Transverse colon (tissue), 4 donors: Measurements from ENCODE around the gene NRAS. TPM values are rescaled to one million over a fixed set of nuclear protein-coding genes. Genes with fewer than 3 reads are reported as not detected.

ENCODE experiments used
- DNase-seq: peaks from one replicate; pipeline ENCODE4 v3.0.0-alpha.2; 2019
- H3K27ac ChIP-seq, 4 donors: fragments of 200-600 bp; sonication (generic); 2 replicates each; pipeline ENCODE4 v1.5.1; 2016 to 2018; ENCODE audit warnings: inconsistent platforms in 4 of 4
- H3K27me3 ChIP-seq: fragments of 200-600 bp; sonication (generic); 2 replicates; pipeline ENCODE4 v1.5.1; 2017; ENCODE audit warnings: inconsistent platforms
- H3K36me3 ChIP-seq, 4 donors: fragments of 200-600 bp; sonication (generic); 2 replicates each; pipeline ENCODE4 v1.5.1; 2017 to 2019; ENCODE audit warnings: inconsistent platforms in 4 of 4
- H3K4me1 ChIP-seq, 4 donors: fragments of 200-600 bp; sonication (generic); 2 replicates each; pipeline ENCODE4 v1.5.1; 2017 to 2020; ENCODE audit warnings: inconsistent platforms in 4 of 4
- H3K4me3 ChIP-seq, 4 donors: fragments of 200-600 bp; sonication (generic); 1 replicate in 1 of 4; 2 replicates in 3 of 4; pipeline versions ENCODE4 v1.5.1 to v1.6.1; 2017 to 2019; ENCODE audit warnings: inconsistent platforms in 4 of 4
- H3K9me3 ChIP-seq, 2 donors: fragments of 200-600 bp; sonication (generic); 2 replicates each; pipeline ENCODE4 v1.5.1; 2017 to 2019; ENCODE audit warnings: inconsistent platforms in 2 of 2
- CTCF ChIP-seq, 5 experiments: fragments of 200-600 bp in 3 of 5; fragments of 450-650 bp in 2 of 5; sonication (generic) in 3 of 5; IDR thresholded peaks; 1 replicate in 2 of 5; 2 replicates in 3 of 5; pipeline ENCODE4 v1.5.1; 2016 to 2017; ENCODE audit warnings: antibody characterized with exemption in 5 of 5, inconsistent platforms in 3 of 5, mild to moderate bottlenecking in 2 of 5, moderate library complexity in 1 of 5
- EP300 ChIP-seq: sonication (generic); formaldehyde crosslinking; IDR thresholded peaks from one replicate; pipeline ENCODE4 v1.6.1; 2017; ENCODE audit warnings: antibody characterized with exemption, low read depth
- POLR2A ChIP-seq: fragments of 450-650 bp; IDR thresholded peaks from one replicate; pipeline ENCODE4 v1.6.1; 2016; ENCODE audit warnings: antibody characterized with exemption, mild to moderate bottlenecking, moderate library complexity
- POLR2AphosphoS5 ChIP-seq, 3 donors: sonication (generic); formaldehyde crosslinking; IDR thresholded peaks; one replicate each; pipeline ENCODE4 v1.6.1; 2016; ENCODE audit warnings: antibody characterized with exemption in 3 of 3
- WGBS, 2 donors: methylation state at CpG; one replicate each; pipeline ENCODE4 v1.1.5; 2018; ENCODE audit warnings: low coverage in 1 of 2; 5-methylcytosine and 5-hydroxymethylcytosine counted together
- in situ Hi-C, 4 donors: fragments of 200-750 bp; cut with MboI; loops; one replicate each; pipeline versions ENCODE4 v1.15.0 to v1.15.1; 2017; ENCODE audit warnings: low sequenced_read_pairs in 3 of 4, low pct_ligation_motif_present in 1 of 4, low pct_unique_long_range_greater_than_20kb in 1 of 4
- intact Hi-C: fragments of 100-400 bp; cut with DNase I; formaldehyde crosslinking; loops from one replicate; pipeline ENCODE4 v1.15.1; 2023; ENCODE audit warnings: low total_unique reads
- total RNA-seq, 4 donors: library from RNA; depleted of rRNA; stranded (reverse); fragments of >200 nt; gene quantifications; one replicate each; pipeline ENCODE4 v1.1.0, GENCODE V29; 2016

The NRAS gene
- total RNA-seq, 4 donors from 2014 or later, result 14.5 to 56.3 (median 44.6) TPM

- no peak overlapping the region for H3K4me3 ChIP-seq
- H3K36me3 ChIP-seq, result peaks cover 0 to 36% (median 12%) of the 10 kb centered on the region in 4 donors
- H3K27ac ChIP-seq, result no peak overlapping the region
- intact Hi-C loops (no loop called here), in situ Hi-C loops (no loop called here)
- no peaks in the 10 kb centered on the region for H3K9me3 ChIP-seq
- TF ChIP-seq EP300, result no peak
- no peak for TF ChIP-seq CTCF (IDR thresholded peaks at IDR 0.05)
- TF ChIP-seq POLR2AphosphoS5 (IDR thresholded peaks at IDR 0.05), result no peak
- WGBS, 2 donors, result 59 to 79% methylated on average over 5 of the region's 5 CpGs
- DNase-seq, result no peak
- H3K4me1 ChIP-seq, result peaks cover 24 to 76% (median 38%) of the 10 kb centered on the region in 4 donors
- no peaks in the 10 kb centered on the region for H3K27me3 ChIP-seq
Measured at GRCh38 chr1:114749835-114750234, 33.3 kb upstream of the NRAS start.

GRCh38 chr1:114746450-114747121 is 30.0 kb upstream of the NRAS start:
- peaks cover 2 to 44% (median 14%) of the 10 kb centered on the region in 4 donors for H3K4me1 ChIP-seq
- peaks cover 0 to 39% (median 13%) of the 10 kb centered on the region in 4 donors for H3K36me3 ChIP-seq
- no peak overlapping the region for H3K4me3 ChIP-seq
- in situ Hi-C loops (no loop called here), intact Hi-C loops (no loop called here)
- no peaks in the 10 kb centered on the region for H3K27me3 ChIP-seq
- no peaks in the 10 kb centered on the region for H3K9me3 ChIP-seq
- no peak for TF ChIP-seq CTCF (IDR thresholded peaks at IDR 0.05)
- TF ChIP-seq POLR2AphosphoS5 (IDR thresholded peaks at IDR 0.05), result no peak
- TF ChIP-seq EP300, result no peak
- no peak for TF ChIP-seq POLR2A
- DNase-seq, result no peak
- no peak overlapping the region for H3K27ac ChIP-seq
- 71 to 76% methylated on average over 6 of the region's 6 CpGs for WGBS, 2 donors

GRCh38 chr1:114745291-114745690 is 28.7 kb upstream of the NRAS start:
- no peak for DNase-seq
- no peaks in the 10 kb centered on the region for H3K9me3 ChIP-seq
- no peak overlapping the region for H3K27ac ChIP-seq
- H3K4me1 ChIP-seq, result peaks cover 0 to 32% (median 4%) of the 10 kb centered on the region in 4 donors
- intact Hi-C loops (no loop called here), in situ Hi-C loops (no loop called here)
- no peak overlapping the region for H3K4me3 ChIP-seq
- no peak for TF ChIP-seq POLR2AphosphoS5 (IDR thresholded peaks at IDR 0.05)
- TF ChIP-seq CTCF (IDR thresholded peaks at IDR 0.05), result no peak
- no peak for TF ChIP-seq POLR2A
- TF ChIP-seq EP300, result no peak
- no peaks in the 10 kb centered on the region for H3K27me3 ChIP-seq
- H3K36me3 ChIP-seq, result peaks cover 0 to 46% (median 13%) of the 10 kb centered on the region in 4 donors
- WGBS, 2 donors, result 71 to 73% methylated on average over 2 of the region's 2 CpGs

GRCh38 chr1:114741963-114742746 is 25.6 kb upstream of the NRAS start:
- no peak for TF ChIP-seq EP300
- TF ChIP-seq POLR2A, result no peak
- TF ChIP-seq CTCF (IDR thresholded peaks at IDR 0.05), result no peak
- no peak for TF ChIP-seq POLR2AphosphoS5 (IDR thresholded peaks at IDR 0.05)
- H3K4me1 ChIP-seq, result peaks cover 0 to 27% (median under 1%) of the 10 kb centered on the region in 4 donors
- no peak for DNase-seq
- in situ Hi-C loops, result no loop called here
- no peaks in the 10 kb centered on the region for H3K9me3 ChIP-seq
- WGBS, 2 donors, result 90 to 91% methylated on average over 11 of the region's 11 CpGs
- H3K4me3 ChIP-seq, result no peak overlapping the region
- H3K27me3 ChIP-seq, result no peaks in the 10 kb centered on the region
- intact Hi-C loops, result no loop called here
- H3K27ac ChIP-seq, result no peak overlapping the region
- H3K36me3 ChIP-seq, result peaks cover 0 to 36% (median 4%) of the 10 kb centered on the region in 4 donors
